Measurements from ENCODE around the gene ARPC4.
A peak's percentile ranks its signal among the peaks of the same experiment; 100 is the strongest.

ARPC4 gene

DNA sequence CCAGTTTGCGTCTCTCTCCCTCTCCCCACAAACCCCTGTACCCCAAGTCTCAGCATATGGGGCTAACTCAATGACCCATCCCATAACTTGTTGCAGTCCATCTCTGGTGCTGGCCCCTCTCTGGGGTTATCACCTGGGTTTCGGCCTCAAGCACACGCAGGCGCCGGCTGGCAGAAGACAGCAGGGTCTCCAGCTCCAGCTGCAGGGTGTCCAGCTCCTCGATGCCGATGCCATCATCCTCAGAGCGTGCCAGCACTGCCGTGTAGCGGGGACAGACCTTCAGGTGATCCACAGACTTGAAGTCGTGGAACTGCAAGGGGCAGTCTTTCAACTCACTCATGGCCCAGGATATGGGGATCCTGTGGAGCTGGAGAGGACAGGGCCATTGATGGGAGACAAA, 1.8 kb upstream of the ARPC4 start:
- DNase-seq (ENCODE audit: low read depth in 1 of 2, low spot score in 1 of 2), result no peak

DNA sequence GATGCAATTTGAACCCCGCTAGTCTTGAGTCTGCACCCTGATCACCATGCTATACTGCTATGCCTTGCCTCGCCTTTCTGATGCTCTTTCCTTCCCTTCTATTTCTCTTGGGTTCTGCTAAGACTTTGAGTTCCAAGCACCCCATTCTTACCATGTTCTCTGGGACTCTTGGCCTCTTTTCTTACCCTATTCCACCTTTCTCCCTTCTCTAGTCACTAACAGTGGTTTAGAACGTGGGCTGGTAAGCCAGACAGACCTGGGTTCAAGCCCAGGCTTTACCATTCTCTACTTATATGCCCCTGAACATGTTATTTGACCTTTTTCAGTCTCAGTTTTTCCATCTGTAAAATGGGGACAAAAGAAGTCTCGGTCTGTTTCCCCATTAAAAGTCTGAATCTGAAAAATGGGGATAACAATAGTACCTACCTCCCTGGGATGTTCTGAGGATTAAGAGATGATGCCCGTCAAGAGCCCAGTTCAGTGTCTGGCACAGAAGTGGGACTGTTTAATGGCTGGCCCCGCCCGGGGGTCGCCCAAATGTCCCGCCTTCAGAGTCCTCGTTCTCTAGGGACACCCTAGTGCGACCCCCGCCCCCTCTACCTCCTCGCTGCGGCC, 985 bp upstream of the ARPC4 start:
- no peak for DNase-seq (ENCODE audit: low read depth in 1 of 2, low spot score in 1 of 2)

DNA sequence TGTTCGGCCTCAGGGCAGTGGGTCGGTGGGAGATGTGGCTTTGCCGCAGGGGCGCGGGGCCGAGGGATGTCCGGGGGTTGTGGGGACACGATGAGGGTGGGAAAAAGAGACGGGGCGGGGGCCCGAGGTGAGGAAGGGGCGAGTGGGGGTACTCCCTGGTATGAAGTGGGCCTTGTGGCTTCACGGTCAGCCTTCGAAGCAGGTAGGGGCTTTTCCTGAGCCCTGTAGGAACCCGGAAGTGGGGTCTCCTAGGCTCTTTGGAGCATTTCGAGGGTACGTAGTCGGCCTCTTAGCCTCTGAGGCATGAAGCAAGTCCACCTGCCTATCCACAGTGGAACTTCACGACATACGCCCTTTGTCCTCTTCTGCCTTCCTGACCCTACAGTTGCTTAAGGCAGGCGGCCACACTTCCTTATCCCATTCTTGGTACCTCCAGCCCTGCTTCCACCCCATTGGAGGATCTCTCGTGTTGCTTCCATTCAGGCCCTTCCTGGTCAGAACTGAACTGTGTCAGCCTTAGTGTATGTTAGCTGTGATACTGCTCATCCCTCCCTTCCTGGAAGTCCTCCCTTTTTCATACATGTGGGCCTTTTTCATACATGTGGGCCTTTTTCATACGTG, 389 bp downstream of the ARPC4 start:
- no peak for DNase-seq (ENCODE audit: low read depth in 1 of 2, low spot score in 1 of 2)

DNA sequence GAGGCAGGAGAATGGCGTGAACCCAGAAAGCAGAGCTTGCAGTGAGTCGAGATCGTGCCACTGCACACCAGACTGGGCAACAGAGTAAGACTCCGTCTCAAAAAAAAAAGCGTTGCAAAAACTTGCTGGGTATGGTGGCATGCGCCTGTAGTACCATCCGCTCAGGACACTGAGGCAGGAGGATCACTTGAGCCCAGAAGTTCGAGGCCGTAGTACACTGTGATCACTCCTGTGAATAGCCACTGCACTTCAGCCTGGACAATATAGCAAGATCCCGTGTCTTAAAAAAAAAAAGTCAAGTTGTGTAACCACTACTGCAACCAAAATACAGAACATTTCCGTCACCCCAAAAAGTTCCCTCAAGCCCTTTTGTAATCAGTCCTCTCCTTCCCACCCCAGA, 1.5 kb downstream of the ARPC4 start:
- no peak for DNase-seq (ENCODE audit: low read depth in 1 of 2, low spot score in 1 of 2)

DNA sequence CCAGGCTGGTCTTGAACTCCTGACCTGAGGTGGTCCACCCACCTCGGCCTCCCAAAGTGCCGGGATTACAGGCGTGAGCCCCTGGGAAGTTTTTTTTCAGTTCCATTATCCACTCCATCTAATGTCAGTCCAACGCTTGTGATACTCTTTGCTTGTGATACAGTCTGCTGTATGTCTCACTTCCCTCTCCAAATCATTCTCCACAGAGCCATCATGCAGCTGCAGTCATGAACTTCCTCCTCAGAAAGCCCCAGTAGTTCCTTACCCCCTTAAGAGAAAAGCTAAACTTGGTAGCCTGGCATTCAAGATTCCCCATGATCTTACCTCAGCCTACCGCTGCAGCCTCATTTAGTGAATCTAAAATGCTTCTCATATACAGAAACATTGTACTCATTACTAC, 2.3 kb downstream of the ARPC4 start:
- DNase-seq (ENCODE audit: low read depth in 1 of 2, low spot score in 1 of 2), result no peak

DNA sequence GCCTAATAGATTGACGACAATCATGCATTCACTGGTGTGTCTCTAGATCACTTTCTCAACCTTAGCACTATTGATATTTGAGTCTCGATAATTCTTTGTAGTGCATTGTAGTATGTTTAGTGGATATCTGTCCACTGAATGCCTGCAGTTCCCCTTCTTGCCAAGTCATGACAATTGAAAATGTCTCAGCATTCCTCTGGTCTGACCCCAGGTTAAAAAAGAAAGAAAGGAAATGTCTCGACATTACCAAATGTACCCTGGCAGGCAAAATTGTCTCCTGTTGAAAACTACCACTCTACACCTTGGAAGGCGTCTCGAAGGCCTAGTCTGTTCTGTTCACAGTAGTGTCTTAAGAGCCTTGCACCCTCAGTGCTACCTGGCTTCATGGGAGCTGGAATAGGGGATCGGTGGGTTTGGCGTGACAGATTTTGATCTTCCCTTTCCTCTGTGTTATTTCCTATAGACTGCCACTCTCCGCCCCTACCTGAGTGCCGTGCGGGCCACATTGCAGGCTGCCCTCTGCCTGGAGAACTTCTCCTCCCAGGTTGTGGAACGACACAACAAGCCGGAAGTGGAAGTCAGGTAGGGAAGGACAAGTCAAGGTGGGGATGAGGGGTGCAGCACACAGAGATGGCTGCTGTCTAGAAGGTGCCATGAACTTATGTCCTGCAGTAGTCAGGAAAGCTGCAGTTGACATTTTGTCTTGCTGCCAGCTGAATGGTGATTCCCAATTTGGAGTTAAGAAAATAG, 4.5 kb downstream of the ARPC4 start:
- no peak for DNase-seq (ENCODE audit: low read depth in 1 of 2, low spot score in 1 of 2)

DNA sequence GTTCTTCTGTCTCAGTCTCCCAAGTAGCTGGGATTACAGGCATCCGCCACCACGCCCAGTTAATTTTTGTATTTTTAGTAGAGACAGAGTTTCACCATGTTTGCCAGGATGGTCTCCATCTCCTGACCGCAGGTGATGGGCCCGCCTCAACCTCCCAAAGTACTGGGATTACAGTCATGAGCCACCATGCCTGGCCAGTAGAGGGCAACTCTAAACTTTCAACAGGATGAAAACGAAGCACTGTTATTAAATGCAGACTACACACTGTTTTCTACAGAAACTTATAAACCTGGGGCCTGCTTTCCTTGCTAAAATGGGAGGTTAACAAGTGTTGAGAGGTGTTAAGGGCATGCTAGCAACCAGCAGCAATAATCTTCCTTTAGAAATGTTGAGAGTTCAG, 7.6 kb downstream of the ARPC4 start:
- no peak for DNase-seq (ENCODE audit: low read depth in 1 of 2, low spot score in 1 of 2)

DNA sequence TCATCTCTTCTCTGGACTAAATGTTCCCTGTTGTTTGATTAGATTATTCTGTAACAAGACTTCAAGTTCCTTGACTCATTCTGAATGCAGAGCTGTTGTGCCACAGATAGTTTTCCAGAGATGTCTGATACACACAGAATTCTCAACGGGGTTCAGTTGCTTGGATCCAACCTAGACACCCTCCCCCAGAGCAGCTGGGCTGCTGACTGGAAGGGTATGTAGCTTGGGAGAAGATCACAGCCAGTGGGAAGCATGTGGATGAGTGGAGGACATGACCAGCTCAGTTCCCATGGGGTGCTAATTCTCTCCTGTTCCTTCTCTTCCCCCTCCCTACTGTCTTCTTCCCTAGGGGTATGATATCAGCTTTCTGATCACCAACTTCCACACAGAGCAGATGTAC, 10.6 kb downstream of the ARPC4 start:
- DNase-seq (ENCODE audit: low read depth in 1 of 2, low spot score in 1 of 2), result no peak

DNA sequence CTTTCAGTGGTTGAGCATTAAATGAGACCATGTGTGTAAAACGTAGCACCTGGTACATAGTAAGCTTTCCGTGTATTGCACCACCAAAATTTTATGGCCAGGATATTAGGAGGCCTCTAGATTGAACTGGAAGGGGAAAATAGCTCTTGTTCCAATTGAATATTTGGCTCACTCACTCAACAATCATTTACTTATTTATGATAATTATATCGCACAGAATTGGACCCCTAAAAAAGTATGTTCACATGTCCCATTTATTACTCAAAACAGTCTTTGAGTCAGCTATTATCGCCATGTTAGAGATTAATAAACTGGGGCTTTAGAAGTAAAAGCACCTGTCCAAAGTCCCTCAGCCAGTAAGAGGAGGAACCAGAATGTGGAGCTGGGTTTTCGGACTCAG, 12.1 kb downstream of the ARPC4 start:
- no peak for DNase-seq (ENCODE audit: low read depth in 1 of 2, low spot score in 1 of 2)

DNA sequence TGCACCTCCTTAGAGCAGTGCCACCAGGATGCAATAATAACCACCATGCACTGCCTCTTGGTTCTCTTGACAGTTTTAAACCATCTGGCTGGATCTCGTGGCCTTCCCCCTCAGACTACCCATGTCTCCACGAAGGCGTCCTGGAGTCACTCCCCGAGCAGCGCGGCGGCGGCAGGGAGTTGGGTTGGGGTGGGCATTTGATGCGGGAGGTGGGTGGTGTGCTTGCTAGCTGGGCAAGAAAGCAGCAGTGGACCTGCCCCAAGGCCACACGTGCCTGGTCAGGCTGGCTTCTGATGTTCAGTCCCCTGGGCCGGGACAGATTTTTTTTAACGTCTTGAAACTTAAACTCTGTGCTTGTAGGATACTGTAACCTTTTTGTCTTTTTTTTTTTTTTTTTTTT, 13.3 kb downstream of the ARPC4 start:
- no peak for DNase-seq (ENCODE audit: low read depth in 1 of 2, low spot score in 1 of 2)

DNA sequence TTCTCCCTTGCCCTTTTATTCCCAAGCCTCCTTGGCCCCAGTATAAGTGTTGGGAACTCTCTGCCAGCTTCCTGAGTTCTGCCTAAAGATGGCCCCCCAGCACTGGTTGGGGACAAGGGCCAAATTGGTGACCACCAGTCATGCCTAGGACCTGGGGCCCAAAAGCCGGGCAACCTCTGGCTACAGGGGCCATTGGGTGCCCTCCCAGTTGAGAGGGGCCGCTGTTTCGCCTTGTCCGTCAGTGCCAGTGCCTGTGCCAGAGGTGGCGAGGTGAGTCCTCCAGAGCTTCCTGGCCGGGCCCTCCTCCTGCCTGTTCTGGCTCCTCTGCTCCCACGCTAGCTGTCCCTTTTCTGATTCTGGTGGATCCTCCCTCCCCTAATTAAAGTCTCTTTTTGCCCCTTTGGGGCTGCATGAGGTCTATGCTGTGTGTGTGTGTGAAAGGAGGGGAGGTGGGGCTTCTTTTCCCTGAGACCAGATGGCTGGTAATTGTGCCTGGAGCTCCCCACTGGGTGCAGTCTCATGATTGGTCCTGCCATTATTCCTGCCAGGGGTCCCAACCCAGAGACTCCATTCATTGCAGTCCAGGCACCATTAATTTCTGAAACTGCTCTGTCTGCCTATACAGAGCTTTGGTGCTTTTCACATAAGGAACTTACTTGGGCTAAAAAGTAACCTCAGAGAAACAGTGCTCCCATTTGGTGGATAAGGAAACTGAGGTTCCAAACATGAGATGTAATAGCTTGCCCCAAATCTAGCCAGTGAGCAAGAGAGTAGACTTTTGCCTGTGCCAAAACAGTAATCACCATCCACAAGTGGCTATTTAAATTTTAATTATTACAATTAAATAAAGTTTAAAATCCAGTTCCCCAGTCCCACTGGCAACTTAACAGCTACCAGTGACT, 14.1 kb downstream of the ARPC4 start:
- DNase-seq (ENCODE audit: low read depth in 1 of 2, low spot score in 1 of 2), result no peak

DNA sequence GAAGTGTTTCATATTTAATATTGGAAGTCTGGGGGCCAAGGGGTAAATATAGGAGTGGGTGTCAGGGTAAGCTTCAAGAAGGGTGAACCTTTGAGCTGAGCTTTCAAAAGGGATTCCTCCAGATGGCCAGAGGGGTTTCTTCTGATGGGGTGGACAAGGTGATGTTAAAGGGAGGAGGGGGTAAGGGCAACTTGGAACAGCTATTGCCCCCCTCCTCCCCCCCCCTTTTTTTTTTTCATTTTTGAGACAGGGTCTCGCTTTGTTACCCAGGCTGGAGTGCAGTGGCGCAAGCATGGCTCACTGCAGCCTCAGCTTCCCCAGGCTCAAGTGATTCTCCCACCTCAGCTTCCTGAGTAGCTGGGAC, 15.1 kb downstream of the ARPC4 start:
- no peak for DNase-seq (ENCODE audit: low read depth in 1 of 2, low spot score in 1 of 2)

DNA sequence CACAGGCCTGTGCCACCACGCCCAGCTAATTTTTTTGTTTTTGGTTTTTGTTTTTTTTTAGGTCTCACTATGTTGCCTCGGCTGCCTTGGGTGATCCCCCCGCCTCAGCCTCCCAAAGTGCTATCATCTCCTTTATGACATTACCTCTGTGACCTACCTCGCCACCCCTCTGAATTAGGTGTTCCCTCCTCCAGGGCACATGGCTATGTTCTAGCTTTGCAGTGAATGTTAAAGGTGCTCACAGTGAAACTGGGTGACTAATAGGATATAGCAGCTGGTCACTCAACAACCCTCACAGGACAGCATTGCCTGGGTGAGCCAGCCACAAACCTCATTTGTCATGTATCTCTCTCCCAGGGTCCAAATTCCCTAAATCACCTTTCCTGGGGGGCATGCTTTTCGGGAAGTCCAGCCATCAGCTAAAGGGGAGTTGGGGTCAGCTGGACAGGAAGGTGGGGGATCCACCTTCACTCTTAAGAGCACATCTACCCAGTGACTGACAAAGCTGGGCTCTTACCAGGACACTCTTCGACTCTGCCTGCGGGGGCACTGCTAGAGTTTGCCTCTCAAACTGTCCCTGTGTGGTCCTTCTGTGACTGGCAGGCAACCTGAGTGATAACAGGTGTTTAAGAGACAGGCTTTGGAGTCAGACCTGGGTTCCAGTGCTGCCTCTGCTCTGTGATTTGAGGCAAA, 15.6 kb downstream of the ARPC4 start:
- peak; percentile 23 to 36 for DNase-seq (ENCODE audit: low read depth in 1 of 2, low spot score in 1 of 2)

DNA sequence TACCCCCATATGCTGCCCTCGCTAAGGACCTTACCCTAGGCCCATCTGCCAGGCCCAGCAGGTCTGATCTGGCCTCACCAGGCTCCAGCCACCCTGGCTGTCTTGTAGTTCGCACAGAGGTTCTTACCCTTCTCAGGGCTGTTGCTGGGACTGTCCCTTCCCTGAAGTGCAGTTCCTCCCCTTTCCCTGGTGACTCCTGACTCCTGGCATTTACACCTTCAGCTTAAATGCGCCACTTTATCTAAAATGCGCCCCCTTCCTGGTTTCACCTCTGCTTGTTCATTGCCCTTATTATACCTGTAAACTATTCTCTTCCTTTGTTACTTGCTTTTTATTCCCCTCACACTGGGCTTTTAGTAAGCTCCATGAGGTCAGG, 16.3 kb downstream of the ARPC4 start:
- DNase-seq (ENCODE audit: low read depth in 1 of 2, low spot score in 1 of 2), result no peak

DNA sequence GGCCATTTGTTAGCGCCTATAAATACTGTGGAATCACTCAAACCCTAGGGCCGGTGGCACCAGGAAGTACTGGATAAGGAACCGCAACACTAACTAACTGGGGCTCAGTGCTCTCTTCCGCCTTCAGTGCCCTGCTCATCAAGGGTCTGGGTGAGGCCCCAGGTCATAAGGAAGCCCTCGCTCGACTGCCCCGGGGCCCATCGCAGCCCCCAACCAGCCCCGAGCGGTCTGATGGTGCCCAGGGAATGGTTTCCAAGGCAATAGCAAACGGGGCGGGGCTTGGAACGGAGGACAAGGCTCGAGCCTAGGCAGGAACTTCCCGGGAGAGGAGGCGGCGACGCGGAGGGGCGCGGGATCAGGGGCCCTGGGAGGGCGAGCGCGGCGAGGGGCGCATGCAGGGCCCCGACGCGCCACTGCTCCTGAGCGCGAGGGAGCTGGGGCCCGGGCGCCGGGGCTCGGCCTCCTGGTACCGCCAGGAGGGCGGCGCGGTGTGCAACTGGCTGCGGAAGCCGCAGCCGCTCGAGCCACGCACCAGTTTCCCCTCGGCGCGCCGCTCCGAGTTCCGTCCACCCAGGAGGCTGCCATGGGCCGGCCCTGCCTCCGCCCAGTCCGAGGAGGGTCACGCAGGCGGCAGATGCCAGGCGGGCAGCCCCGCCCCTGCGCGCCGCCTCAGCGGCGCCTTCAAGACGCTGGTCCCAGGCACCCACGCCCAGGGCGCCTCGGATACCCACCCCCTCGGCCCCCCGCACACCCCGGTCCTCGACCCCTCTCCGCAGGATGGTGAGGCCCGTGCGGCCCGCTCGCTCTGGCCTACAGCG, 16.9 kb downstream of the ARPC4 start, which contains the start of gene TTLL3:
TSS of gene TTLL3 (plus strand) at position 648 of the 818 bp plus-strand sequence. CDS start 400 bp downstream, outside the sequence.
- peak; percentile 14 to 16 for DNase-seq (ENCODE audit: low read depth in 1 of 2, low spot score in 1 of 2)

DNA sequence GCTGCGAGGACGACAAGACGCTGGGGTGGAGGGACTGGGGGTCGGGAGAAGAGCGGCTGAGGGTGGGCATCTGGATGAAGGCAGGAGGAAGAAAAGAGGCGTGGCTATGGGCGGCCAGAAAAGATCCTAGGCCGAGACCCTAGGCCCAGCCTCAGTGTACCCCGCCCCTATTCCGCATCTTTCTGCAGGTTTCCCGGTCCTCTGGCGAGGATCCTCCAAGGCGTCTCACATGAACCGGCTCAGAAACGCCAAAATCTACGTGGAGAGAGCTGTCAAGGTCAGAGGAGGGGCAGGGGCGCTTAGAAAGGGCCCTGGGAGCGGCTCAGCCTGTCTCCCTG, 17.5 kb downstream of the ARPC4 start:
- DNase-seq (ENCODE audit: low read depth in 1 of 2, low spot score in 1 of 2), result no peak

DNA sequence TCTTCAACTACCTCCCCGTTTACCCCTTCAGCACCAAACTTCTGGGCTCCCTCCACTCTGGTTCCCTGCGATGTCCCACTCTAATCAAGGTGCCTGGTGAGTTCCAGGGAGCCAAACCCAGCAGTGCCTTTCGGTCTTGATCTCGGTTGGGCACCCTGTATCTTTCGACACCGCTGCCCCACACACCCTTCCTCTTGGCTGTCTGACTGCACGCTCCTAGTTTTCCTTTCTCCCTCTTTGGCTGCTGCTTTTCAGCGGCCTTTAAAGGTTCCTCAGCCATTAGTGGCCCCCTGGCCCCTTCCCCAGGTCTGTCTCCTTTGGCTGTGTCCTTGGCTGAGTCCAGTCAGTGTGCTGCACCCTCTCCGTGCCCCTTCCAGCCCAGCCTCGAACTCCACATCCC, 18.0 kb downstream of the ARPC4 start:
- DNase-seq (ENCODE audit: low read depth in 1 of 2, low spot score in 1 of 2), result no peak

DNA sequence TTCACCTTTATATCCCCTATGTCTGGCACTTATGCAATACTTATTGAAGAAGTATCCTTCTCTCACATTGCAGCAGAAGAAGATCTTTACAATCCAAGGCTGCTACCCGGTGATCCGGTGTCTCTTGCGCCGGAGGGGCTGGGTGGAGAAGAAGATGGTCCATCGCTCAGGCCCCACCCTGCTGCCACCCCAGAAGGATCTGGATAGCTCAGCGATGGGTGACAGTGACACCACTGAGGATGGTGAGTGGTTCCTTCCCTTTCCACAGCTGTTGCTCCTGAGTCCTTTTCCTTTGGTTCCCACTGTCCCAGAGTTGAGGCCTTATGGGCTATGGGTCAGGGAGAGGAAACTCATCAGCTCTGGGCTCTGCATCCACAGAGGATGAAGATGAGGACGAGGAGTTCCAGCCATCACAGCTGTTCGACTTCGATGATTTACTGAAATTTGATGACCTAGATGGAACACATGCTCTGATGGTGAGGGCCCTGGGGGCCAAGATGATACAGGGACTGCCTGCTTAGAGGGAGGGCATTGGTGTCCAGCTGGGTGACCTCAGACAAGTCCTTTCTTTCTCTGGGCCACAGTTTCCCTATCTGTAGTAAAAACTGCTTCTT, 20.1 kb downstream of the ARPC4 start:
- no peak for DNase-seq (ENCODE audit: low read depth in 1 of 2, low spot score in 1 of 2)

DNA sequence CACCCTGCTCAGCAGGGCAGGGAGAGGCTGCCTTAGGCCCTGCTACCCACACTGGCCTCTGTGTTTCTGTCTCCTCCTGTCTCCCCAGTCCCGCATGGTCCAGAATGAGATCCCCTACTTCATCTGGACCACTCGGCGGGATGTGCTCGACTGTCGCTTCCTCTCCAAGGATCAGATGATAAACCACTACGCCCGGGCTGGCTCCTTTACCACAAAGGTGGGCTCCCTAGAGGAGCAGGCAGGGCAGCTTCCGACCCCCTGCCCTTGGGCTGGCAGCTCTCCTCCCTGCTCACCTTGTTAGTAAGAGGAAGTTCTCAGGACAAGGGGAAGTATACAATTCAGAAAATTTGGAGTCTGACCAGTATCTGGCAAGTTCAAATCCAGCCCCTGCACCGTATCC, 23.1 kb downstream of the ARPC4 start:
- DNase-seq (ENCODE audit: low read depth in 1 of 2, low spot score in 1 of 2), result no peak

DNA sequence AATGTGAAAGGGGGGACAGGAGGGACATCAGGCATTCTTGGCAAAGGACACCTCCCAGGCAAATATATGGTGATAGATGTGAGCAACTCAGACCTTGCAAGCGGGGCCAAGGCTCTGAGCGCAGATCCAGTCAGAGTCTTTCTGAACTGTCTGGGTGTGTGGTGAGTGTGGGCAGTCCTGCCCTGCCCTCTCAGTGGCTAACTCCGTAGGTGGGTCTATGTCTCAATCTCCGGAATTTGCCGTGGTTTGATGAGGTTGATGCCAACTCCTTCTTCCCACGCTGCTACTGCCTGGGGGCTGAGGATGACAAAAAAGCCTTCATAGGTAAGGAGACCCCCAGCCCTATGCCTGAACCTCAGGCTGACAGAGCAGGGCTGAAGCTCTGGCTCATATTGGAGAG, 24.6 kb downstream of the ARPC4 start:
- no peak for DNase-seq (ENCODE audit: low read depth in 1 of 2, low spot score in 1 of 2)
